ENCODE measurements around the gene MT1B. TPM values are rescaled to one million over a fixed set of nuclear protein-coding genes. Genes with fewer than 3 reads are reported as not detected.
A peak's percentile ranks its signal among the peaks of the same experiment; 100 is the strongest.

MT1B gene
- total and polyA plus RNA-seq, 2 of the 13 experiments (the other 11 are each of a cell fraction or from before 2014, with no cell fraction given): 0.89 TPM; not detected in 1

GRCh38 chr16:56611281-56611833, 40.3 kb upstream of the MT1B start (continued):
- 0 out of 2 replicates have a peak, but pooled peaks have one; percentile 14 for TF ChIP-seq PATZ1 (CRISPR knock-in tag; IDR thresholded peaks at IDR 0.05)
- TF ChIP-seq SOX6 (IDR thresholded peaks at IDR 0.05): no peak
- peak; percentile 28; the same call in 1 of the 2 replicates for TF ChIP-seq SOX6 (CRISPR knock-in tag; IDR thresholded peaks at IDR 0.05)
- no peak for TF ChIP-seq E2F1 (CRISPR knock-in tag; IDR thresholded peaks at IDR 0.05)
- TF ChIP-seq TGIF2 (CRISPR knock-in tag; IDR thresholded peaks at IDR 0.05): 0 out of 2 replicates have a peak, but pooled peaks have one; percentile 17
- no peak for TF ChIP-seq GTF2F1 (IDR thresholded peaks at IDR 0.05; ENCODE audit: low read length)
- TF ChIP-seq RFX5 (IDR thresholded peaks at IDR 0.05; ENCODE audit: low read depth, low read length): peak; percentile 47; the same call in 1 of the 2 replicates
- peak; percentile 71; the same call in 1 of the 2 replicates for TF ChIP-seq HNF1B (CRISPR knock-in tag; IDR thresholded peaks at IDR 0.05)
- TF ChIP-seq HOXA3 (CRISPR knock-in tag; IDR thresholded peaks at IDR 0.05): peak; percentile 25; the same call in 1 of the 2 replicates
- TF ChIP-seq NR2F6 (IDR thresholded peaks at IDR 0.05): no peak; the same call in 1 of the 2 replicates
- TF ChIP-seq NR2F6 (CRISPR knock-in tag; IDR thresholded peaks at IDR 0.05): peak; percentile 61; the same call in 1 of the 2 replicates
- TF ChIP-seq RARA (CRISPR knock-in tag; IDR thresholded peaks at IDR 0.05): peak; percentile 98
- TF ChIP-seq AKAP8 (CRISPR knock-in tag; IDR thresholded peaks at IDR 0.05): no peak
- peak; percentile 84 for TF ChIP-seq RXRA (CRISPR knock-in tag; IDR thresholded peaks at IDR 0.05)
- TF ChIP-seq GATAD2A (CRISPR knock-in tag; IDR thresholded peaks at IDR 0.05): 0 out of 2 replicates have a peak, but pooled peaks have one; percentile 30
- peak; percentile 89 for TF ChIP-seq TFAP4 (IDR thresholded peaks at IDR 0.05; ENCODE audit: borderline replicate concordance, low read depth)
- TF ChIP-seq SP4 (CRISPR knock-in tag; IDR thresholded peaks at IDR 0.05): no peak
- 0 out of 2 replicates have a peak, but pooled peaks have one; percentile 51 for TF ChIP-seq KDM1A (CRISPR knock-in tag; IDR thresholded peaks at IDR 0.05)
- no peak for TF ChIP-seq ZFX (CRISPR knock-in tag; IDR thresholded peaks at IDR 0.05; ENCODE audit: low read depth)
- TF ChIP-seq ZNF674 (CRISPR knock-in tag; IDR thresholded peaks at IDR 0.05; ENCODE audit: low read depth): no peak
- peak; percentile 35; the same call in 1 of the 2 replicates for TF ChIP-seq SOX5 (CRISPR knock-in tag; IDR thresholded peaks at IDR 0.05; ENCODE audit: borderline replicate concordance)
- peak; percentile 51 for TF ChIP-seq TEAD3 (CRISPR knock-in tag; optimal IDR thresholded peaks at IDR 0.05; ENCODE audit: borderline replicate concordance)
- peak; percentile 50 for TF ChIP-seq CREB1 (IDR thresholded peaks at IDR 0.05)
- TF ChIP-seq CREB1 (CRISPR knock-in tag; IDR thresholded peaks at IDR 0.05): no peak
- TF ChIP-seq MEF2D (CRISPR knock-in tag; IDR thresholded peaks at IDR 0.05): 0 out of 2 replicates have a peak, but pooled peaks have one; percentile 22
- no peak for TF ChIP-seq CC2D1A (CRISPR knock-in tag; IDR thresholded peaks at IDR 0.05)
- TF ChIP-seq SAP130 (CRISPR knock-in tag; IDR thresholded peaks at IDR 0.05; ENCODE audit: low read depth): peak; percentile 79
